ENCODE results near the gene POLR2J3. TPM values are rescaled to one million over a fixed set of nuclear protein-coding genes. Genes with fewer than 3 reads are reported as not detected.
A peak's percentile ranks its signal among the peaks of the same experiment; 100 is the strongest.
"Not testable (repeated sequence)": the region's sequence is repeated elsewhere in the genome, so short reads cannot be mapped to it uniquely, and the experiment has no call there.

POLR2J3 gene
- total RNA-seq, 1 donor from 2014 or later = 14.1 TPM

GRCh38 chr7:102524803-102525202 lies 47.6 kb downstream of the POLR2J3 start:
- not testable (repeated sequence) for H3K27ac Mint-ChIP-seq; H3K9me3 Mint-ChIP-seq; H3K4me3 ChIP-seq; H3K4me1 Mint-ChIP-seq; H3K36me3 ChIP-seq; H3F3A ChIP-seq (ENCODE audit: low read depth); H3K4me2 ChIP-seq; H4K20me1 ChIP-seq (ENCODE audit: low read depth); H2AFZ ChIP-seq (replicated peaks); H3K27ac ChIP-seq; H3K36me3 Mint-ChIP-seq; H3K27me3 ChIP-seq; H3K4me3 Mint-ChIP-seq; H3K4me1 ChIP-seq; H3K9ac ChIP-seq; DNase-seq (ENCODE audit: low spot score); H3K79me2 ChIP-seq (ENCODE audit: low read depth); H3K27me3 Mint-ChIP-seq (ENCODE audit: insufficient read depth, low read depth); H3K9me3 ChIP-seq (ENCODE audit: low read depth)

GRCh38 chr7:102520797-102521196 lies 51.6 kb downstream of the POLR2J3 start:
- not testable (repeated sequence) for H3K27ac ChIP-seq

GRCh38 chr7:102517550-102518147 lies 54.7 kb downstream of the POLR2J3 start, which contains the start of gene RASA4B:
RASA4B (minus strand) TSS chr7:102517777; CDS start chr7:102517710, 67 bp downstream.
- H3K27ac ChIP-seq; H3K36me3 Mint-ChIP-seq; H3K36me3 ChIP-seq; H2AFZ ChIP-seq (replicated peaks); H3K9me3 ChIP-seq (ENCODE audit: low read depth); H4K20me1 ChIP-seq (ENCODE audit: low read depth); H3K4me1 ChIP-seq; H3K79me2 ChIP-seq (ENCODE audit: low read depth); H3K4me1 Mint-ChIP-seq; H3K9ac ChIP-seq; H3K9me3 Mint-ChIP-seq; H3K27me3 Mint-ChIP-seq (ENCODE audit: insufficient read depth, low read depth); H3K4me2 ChIP-seq; H3K27me3 ChIP-seq; H3K27ac Mint-ChIP-seq; H3K4me3 ChIP-seq; H3F3A ChIP-seq (ENCODE audit: low read depth): not testable (repeated sequence)
- peak; percentile 36 for DNase-seq (ENCODE audit: low spot score)
- peak within 1 kb of the TSS; percentile 78 for H3K4me3 Mint-ChIP-seq

More at GRCh38 chr7:102520797-102521196, 51.6 kb downstream of the POLR2J3 start:
- not testable (repeated sequence) for H3K4me3 ChIP-seq; H3K9me3 ChIP-seq (ENCODE audit: low read depth); H3F3A ChIP-seq (ENCODE audit: low read depth); H3K4me3 Mint-ChIP-seq; H3K27ac Mint-ChIP-seq; H4K20me1 ChIP-seq (ENCODE audit: low read depth); H3K4me1 ChIP-seq; H3K27me3 ChIP-seq; H3K27me3 Mint-ChIP-seq (ENCODE audit: insufficient read depth, low read depth); H3K9ac ChIP-seq; H3K4me2 ChIP-seq; H3K79me2 ChIP-seq (ENCODE audit: low read depth); H2AFZ ChIP-seq (replicated peaks); H3K36me3 Mint-ChIP-seq; H3K36me3 ChIP-seq; H3K9me3 Mint-ChIP-seq; DNase-seq (ENCODE audit: low spot score); H3K4me1 Mint-ChIP-seq

Other genes with a start within 250 kb of the POLR2J3 start
- gene SPDYE6, start 216.1 kb downstream of the POLR2J3 start, total RNA-seq (ENCODE audit: low replicate concordance) = not detected in 2 replicates
- 29.1 and 44.5 TPM in 2 replicates for gene PRKRIP1, start 176.2 kb downstream of the POLR2J3 start, total RNA-seq (ENCODE audit: low replicate concordance)
- gene ORAI2, start 139.0 kb downstream of the POLR2J3 start, total RNA-seq (ENCODE audit: low replicate concordance) = 15.7 and 21.9 TPM in 2 replicates
- gene ALKBH4, start 107.7 kb downstream of the POLR2J3 start, total RNA-seq (ENCODE audit: low replicate concordance) = 6.5 and 50.7 TPM in 2 replicates
- gene LRWD1, start 107.6 kb downstream of the POLR2J3 start, total RNA-seq (ENCODE audit: low replicate concordance) = 16.9 and 31.8 TPM in 2 replicates
- 11.4 and 26.2 TPM in 2 replicates for gene POLR2J, start 93.7 kb downstream of the POLR2J3 start, total RNA-seq (ENCODE audit: low replicate concordance)
- gene RASA4B, start 54.8 kb downstream of the POLR2J3 start, total RNA-seq (ENCODE audit: low replicate concordance) = 0.99 and 3.9 TPM in 2 replicates
- gene UPK3BL2, start 28.9 kb downstream of the POLR2J3 start, total RNA-seq (ENCODE audit: low replicate concordance) = 0.21 and 0.77 TPM in 2 replicates
- gene SPDYE2, start 21.4 kb downstream of the POLR2J3 start, total RNA-seq (ENCODE audit: low replicate concordance) = not detected in 2 replicates
- 6.1 and 22.8 TPM in 2 replicates for gene RASA4, start 44.2 kb upstream of the POLR2J3 start, total RNA-seq (ENCODE audit: low replicate concordance)
- gene UPK3BL1, start 70.2 kb upstream of the POLR2J3 start, total RNA-seq (ENCODE audit: low replicate concordance) = 12.7 and 18.8 TPM in 2 replicates
- gene SPDYE2B, start 77.7 kb upstream of the POLR2J3 start, total RNA-seq (ENCODE audit: low replicate concordance) = not detected in 2 replicates
- gene POLR2J2, start 99.1 kb upstream of the POLR2J3 start, total RNA-seq (ENCODE audit: low replicate concordance) = 1.7 and 2.6 TPM in 2 replicates
- 16.6 and 19.9 TPM in 2 replicates for gene FAM185A, start 176.4 kb upstream of the POLR2J3 start, total RNA-seq (ENCODE audit: low replicate concordance)